Glutamatergic neuron (in vitro differentiated cells): ENCODE data around the gene CASP10. TPM values are rescaled to one million over a fixed set of nuclear protein-coding genes. Genes with fewer than 3 reads are reported as not detected.

Experiments
- DNase-seq: peaks from one replicate; pipeline ENCODE4 v3.0.0; 2022
- H3K27ac Mint-ChIP-seq: one replicate; pipeline ENCODE4 v1.8.0; 2020; ENCODE audit warnings: mild to moderate bottlenecking, mixed read lengths, inconsistent platforms; ENCODE audit not compliant: unreplicated experiment
- H3K27me3 Mint-ChIP-seq: one replicate; pipeline ENCODE4 v1.8.0; 2020; ENCODE audit warnings: mild to moderate bottlenecking, moderate library complexity, mixed read lengths, inconsistent platforms; ENCODE audit not compliant: unreplicated experiment
- H3K36me3 Mint-ChIP-seq: one replicate; pipeline ENCODE4 v1.8.0; 2020; ENCODE audit warnings: mild to moderate bottlenecking, mixed read lengths, inconsistent platforms; ENCODE audit not compliant: unreplicated experiment
- H3K4me1 Mint-ChIP-seq: one replicate; pipeline ENCODE4 v1.8.0; 2020; ENCODE audit warnings: mild to moderate bottlenecking, low read depth, mixed read lengths, inconsistent platforms; ENCODE audit not compliant: unreplicated experiment
- H3K4me3 Mint-ChIP-seq: one replicate; pipeline ENCODE4 v1.8.0; 2020; ENCODE audit warnings: mild to moderate bottlenecking, mixed read lengths, inconsistent platforms; ENCODE audit not compliant: unreplicated experiment
- H3K9me3 Mint-ChIP-seq: one replicate; pipeline ENCODE4 v1.8.0; 2020; ENCODE audit warnings: mild to moderate bottlenecking, moderate library complexity, mixed read lengths, inconsistent platforms; ENCODE audit not compliant: unreplicated experiment
- total RNA-seq: library from RNA; stranded (reverse); fragmentation: NEBNext Ultra II Directional; extraction: Animal tissue kit (Norgen Biotek cat#: 25700); gene quantifications from one replicate; pipeline ENCODE4 v1.2.1, GENCODE V29; 2021; ENCODE audit not compliant: unreplicated experiment
- TF ChIP-seq, protein P1 (sequence below): fragments of 200-600 bp; sonication (generic); IDR thresholded peaks from one replicate; pipeline ENCODE4 v1.5.0; 2021; ENCODE audit not compliant: partially characterized antibody, unreplicated experiment

Gene CASP10
- total RNA-seq, 1 donor from 2014 or later, result not detected

DNA sequence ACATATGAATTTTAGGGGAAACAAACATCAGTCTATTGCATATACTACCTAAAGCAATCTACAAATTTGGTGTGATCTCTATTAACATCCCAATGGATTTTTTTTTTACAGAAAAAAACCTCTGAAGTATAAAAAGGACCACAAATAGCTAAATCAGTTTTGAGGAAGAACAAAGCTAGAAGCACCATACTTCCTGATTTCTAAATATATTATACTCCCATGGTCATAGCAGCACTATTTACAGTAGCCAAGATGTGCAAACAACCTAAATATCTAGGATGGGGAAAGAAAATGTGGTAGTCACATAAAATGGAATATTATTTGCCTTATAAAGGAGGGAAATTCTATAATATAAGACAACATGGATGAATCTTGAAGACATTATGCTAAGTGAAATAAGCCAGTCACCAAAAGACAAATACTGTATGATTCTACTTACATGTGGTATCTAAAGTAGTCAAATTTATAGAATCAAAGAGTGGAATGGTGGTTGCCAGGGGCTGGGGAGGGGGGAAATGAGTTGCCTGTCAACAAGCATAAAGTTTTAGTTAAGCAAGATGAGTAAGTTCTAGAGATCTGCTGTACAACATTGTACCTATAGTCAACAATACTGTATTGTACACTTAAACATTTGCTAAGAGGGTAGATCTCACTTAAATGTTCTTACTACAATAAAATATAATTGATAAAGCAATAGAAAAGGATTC is 59.8 kb downstream of the CASP10 start:
- Mint-ChIP-seq H3K27me3 (no peaks in the 10 kb centered on the region), H3K4me1 (no peaks in the 10 kb centered on the region), H3K4me3 (no peak overlapping the region), H3K27ac (no peak overlapping the region), H3K36me3 (peaks cover 6% of the 10 kb centered on the region), H3K9me3 (peaks cover 2% of the 10 kb centered on the region)
- TF ChIP-seq, protein P1, sequence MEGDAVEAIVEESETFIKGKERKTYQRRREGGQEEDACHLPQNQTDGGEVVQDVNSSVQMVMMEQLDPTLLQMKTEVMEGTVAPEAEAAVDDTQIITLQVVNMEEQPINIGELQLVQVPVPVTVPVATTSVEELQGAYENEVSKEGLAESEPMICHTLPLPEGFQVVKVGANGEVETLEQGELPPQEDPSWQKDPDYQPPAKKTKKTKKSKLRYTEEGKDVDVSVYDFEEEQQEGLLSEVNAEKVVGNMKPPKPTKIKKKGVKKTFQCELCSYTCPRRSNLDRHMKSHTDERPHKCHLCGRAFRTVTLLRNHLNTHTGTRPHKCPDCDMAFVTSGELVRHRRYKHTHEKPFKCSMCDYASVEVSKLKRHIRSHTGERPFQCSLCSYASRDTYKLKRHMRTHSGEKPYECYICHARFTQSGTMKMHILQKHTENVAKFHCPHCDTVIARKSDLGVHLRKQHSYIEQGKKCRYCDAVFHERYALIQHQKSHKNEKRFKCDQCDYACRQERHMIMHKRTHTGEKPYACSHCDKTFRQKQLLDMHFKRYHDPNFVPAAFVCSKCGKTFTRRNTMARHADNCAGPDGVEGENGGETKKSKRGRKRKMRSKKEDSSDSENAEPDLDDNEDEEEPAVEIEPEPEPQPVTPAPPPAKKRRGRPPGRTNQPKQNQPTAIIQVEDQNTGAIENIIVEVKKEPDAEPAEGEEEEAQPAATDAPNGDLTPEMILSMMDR, result no peak
- DNase-seq, result no peak

DNA sequence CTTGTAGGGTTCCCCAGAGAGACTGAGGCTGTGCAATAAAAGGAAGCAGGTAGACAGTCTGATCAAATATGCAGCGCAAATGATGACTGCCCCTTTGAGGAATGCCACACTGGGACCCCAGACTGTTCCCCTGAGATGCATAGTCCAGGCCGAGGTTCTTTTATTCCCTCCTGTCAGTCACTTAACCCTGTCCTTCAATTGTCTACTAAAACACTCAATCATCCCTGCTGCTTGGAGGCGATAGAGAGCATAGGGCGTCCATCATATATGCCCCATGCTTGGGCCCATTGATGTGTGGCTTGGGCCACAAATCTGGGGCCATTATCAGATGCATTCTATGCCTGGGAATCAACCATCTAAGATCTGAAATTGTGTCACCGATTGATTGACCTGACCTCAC is 61.9 kb downstream of the CASP10 start:
- no peak for DNase-seq
- TF ChIP-seq, protein P1, result no peak
- Mint-ChIP-seq H3K4me1 (no peaks in the 10 kb centered on the region), H3K9me3 (peaks cover 2% of the 10 kb centered on the region), H3K27me3 (no peaks in the 10 kb centered on the region), H3K4me3 (no peak overlapping the region), H3K27ac (no peak overlapping the region), H3K36me3 (peaks cover 2% of the 10 kb centered on the region)

DNA sequence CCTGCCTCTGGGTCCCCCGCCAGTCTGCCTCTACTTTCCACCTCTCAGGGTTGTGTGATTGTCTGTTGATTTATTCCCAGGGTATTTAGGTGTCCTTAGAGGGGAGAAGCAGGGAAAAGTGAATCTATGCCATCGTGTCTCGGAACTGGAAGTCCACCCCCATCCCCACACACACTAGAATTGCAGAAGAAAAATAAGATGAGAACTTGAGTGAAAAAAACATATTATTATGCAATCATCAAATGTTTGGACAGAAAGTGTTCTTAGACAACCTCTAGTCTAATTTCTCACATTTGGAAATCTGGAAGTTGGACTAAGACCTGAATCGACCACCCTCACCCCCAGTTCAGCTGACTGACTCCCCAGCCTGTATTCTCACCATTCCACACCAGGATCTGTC is 63.3 kb downstream of the CASP10 start:
- DNase-seq, result no peak
- no peaks in the 10 kb centered on the region for H3K4me1 Mint-ChIP-seq

DNA sequence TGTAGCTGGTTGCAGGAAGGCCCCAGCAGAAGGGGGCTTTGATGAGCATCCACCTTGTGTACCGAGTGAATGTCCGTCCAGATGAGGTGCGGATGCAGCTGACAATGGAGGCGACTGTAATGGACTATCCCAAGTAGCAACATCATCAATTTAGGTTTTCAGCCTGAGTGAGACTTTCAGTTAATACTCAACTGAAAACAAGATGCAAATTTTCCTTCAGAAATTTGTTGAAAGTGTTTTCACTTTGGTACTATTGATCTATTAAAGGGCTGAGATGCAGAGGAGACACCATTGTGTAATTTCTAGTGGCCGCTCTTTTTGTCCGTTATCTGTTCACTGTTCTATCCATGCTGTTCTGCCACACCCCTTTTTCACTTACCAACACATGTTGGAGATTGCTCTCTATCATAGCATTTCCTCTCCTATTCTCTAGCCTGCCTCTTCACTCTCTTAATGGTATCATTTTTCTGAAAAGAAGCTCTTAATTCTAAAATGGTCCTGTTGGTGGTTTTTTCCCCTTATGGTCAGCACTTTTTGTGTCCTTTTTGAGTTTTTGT is 65.4 kb downstream of the CASP10 start:
- TF ChIP-seq, protein P1, result no peak
- no peaks in the 10 kb centered on the region for H3K4me1 Mint-ChIP-seq
- peaks cover 2% of the 10 kb centered on the region for H3K9me3 Mint-ChIP-seq
- DNase-seq, result no peak
- no peak overlapping the region for H3K27ac Mint-ChIP-seq
- H3K27me3 Mint-ChIP-seq, result no peaks in the 10 kb centered on the region
- H3K36me3 Mint-ChIP-seq, result no peaks in the 10 kb centered on the region
- H3K4me3 Mint-ChIP-seq, result no peak overlapping the region

More for the DNA sequence above, 63.3 kb downstream of the CASP10 start:
- Mint-ChIP-seq H3K27ac (no peak overlapping the region), H3K36me3 (no peaks in the 10 kb centered on the region), H3K27me3 (no peaks in the 10 kb centered on the region), H3K4me3 (no peak overlapping the region), H3K9me3 (peaks cover 2% of the 10 kb centered on the region)
- TF ChIP-seq, protein P1, result no peak

DNA sequence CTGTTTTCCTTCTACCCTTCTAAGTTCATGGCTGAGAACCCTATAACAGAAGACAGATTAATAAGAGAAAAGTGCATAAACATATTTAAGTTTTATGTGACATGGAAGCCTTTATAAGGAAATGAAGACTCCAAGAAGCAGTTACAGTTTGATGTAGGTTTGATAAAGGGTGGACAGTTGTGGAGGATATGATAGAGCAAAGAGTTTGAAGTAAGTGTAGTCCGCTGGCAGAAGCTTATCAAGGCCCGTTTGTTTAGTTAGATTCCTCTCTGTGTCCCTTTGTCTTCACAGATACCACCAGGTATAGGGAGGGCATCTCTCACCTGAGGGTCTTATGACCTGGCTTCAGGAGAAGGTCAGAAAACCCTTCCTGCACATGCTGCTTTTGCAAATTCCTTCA is 66.9 kb downstream of the CASP10 start:
- TF ChIP-seq, protein P1, result no peak
- Mint-ChIP-seq H3K36me3 (no peaks in the 10 kb centered on the region), H3K4me3 (no peak overlapping the region), H3K4me1 (no peaks in the 10 kb centered on the region), H3K27ac (no peak overlapping the region), H3K27me3 (no peaks in the 10 kb centered on the region), H3K9me3 (peaks cover 2% of the 10 kb centered on the region)
- DNase-seq, result no peak
